IPS-18c (cell line): ENCODE data around the gene MAP4K5.
A peak's percentile ranks its signal among the peaks of the same experiment; 100 is the strongest.

Experiments
- H3K4me3 ChIP-seq: 2 replicates; pipeline ENCODE4 v1.7.0; 2013; ENCODE audit warnings: low read depth, mild to moderate bottlenecking, low read length, moderate library complexity; ENCODE audit not compliant: insufficient read depth
- H3K9me3 ChIP-seq: one replicate; pipeline ENCODE4 v1.6.1; 2013; ENCODE audit warnings: mild to moderate bottlenecking, low read length, moderate library complexity; ENCODE audit not compliant: control insufficient read depth, insufficient read depth

MAP4K5 gene

GRCh38 chr14:50396631-50397389 lies 135.6 kb downstream of the MAP4K5 start, which contains the start of gene CDKL1:
Gene CDKL1, minus strand, starts transcription at chr14:50396881. Its CDS starts 1,013 bp downstream, at chr14:50395868.
- Histone ChIP-seq H3K4me3 (peak within 1 kb of the TSS; percentile 56), H3K9me3 (no peaks in the 10 kb centered on the region)

GRCh38 chr14:50395448-50395847 lies 136.9 kb downstream of the MAP4K5 start:
- H3K9me3 ChIP-seq = no peaks in the 10 kb centered on the region
- no peak overlapping the region for H3K4me3 ChIP-seq

GRCh38 chr14:50394713-50395112 lies 137.7 kb downstream of the MAP4K5 start:
- H3K4me3 ChIP-seq = no peak overlapping the region
- H3K9me3 ChIP-seq = no peaks in the 10 kb centered on the region

GRCh38 chr14:50389668-50390441 lies 142.5 kb downstream of the MAP4K5 start:
- H3K4me3 ChIP-seq = no peak overlapping the region
- no peaks in the 10 kb centered on the region for H3K9me3 ChIP-seq

- H3K4me3 ChIP-seq = no peak overlapping the region
- H3K9me3 ChIP-seq = no peaks in the 10 kb centered on the region
Measured at GRCh38 chr14:50388256-50388931, 144.0 kb downstream of the MAP4K5 start.

GRCh38 chr14:50387548-50387947 lies 144.8 kb downstream of the MAP4K5 start:
- no peaks in the 10 kb centered on the region for H3K9me3 ChIP-seq
- no peak overlapping the region for H3K4me3 ChIP-seq

- no peak overlapping the region for H3K4me3 ChIP-seq
- H3K9me3 ChIP-seq = no peaks in the 10 kb centered on the region
Measured at GRCh38 chr14:50383618-50384225, 148.6 kb downstream of the MAP4K5 start.

- Histone ChIP-seq H3K4me3 (no peak overlapping the region), H3K9me3 (no peaks in the 10 kb centered on the region)
Measured at GRCh38 chr14:50381823-50382287, 150.5 kb downstream of the MAP4K5 start.

GRCh38 chr14:50381008-50381407 lies 151.4 kb downstream of the MAP4K5 start:
- no peaks in the 10 kb centered on the region for H3K9me3 ChIP-seq
- no peak overlapping the region for H3K4me3 ChIP-seq

- no peaks in the 10 kb centered on the region for H3K9me3 ChIP-seq
Measured at GRCh38 chr14:50380455-50380854, 151.9 kb downstream of the MAP4K5 start.

GRCh38 chr14:50379563-50379962 lies 152.8 kb downstream of the MAP4K5 start:
- H3K9me3 ChIP-seq = no peaks in the 10 kb centered on the region
- no peak overlapping the region for H3K4me3 ChIP-seq

More at GRCh38 chr14:50380455-50380854, 151.9 kb downstream of the MAP4K5 start:
- H3K4me3 ChIP-seq = no peak overlapping the region

GRCh38 chr14:50377550-50378085 lies 154.8 kb downstream of the MAP4K5 start:
- Histone ChIP-seq H3K9me3 (no peaks in the 10 kb centered on the region), H3K4me3 (no peak overlapping the region)

GRCh38 chr14:50375760-50376159 lies 156.6 kb downstream of the MAP4K5 start:
- H3K9me3 ChIP-seq = no peaks in the 10 kb centered on the region
- H3K4me3 ChIP-seq = no peak overlapping the region

- Histone ChIP-seq H3K9me3 (no peaks in the 10 kb centered on the region), H3K4me3 (no peak overlapping the region)
Measured at GRCh38 chr14:50373959-50374358, 158.4 kb downstream of the MAP4K5 start.

GRCh38 chr14:50371546-50371945 lies 160.8 kb downstream of the MAP4K5 start:
- Histone ChIP-seq H3K4me3 (no peak overlapping the region), H3K9me3 (no peaks in the 10 kb centered on the region)
